Endothelial cell of umbilical vein (primary cell): Measurements from ENCODE around the gene IQCN.

Source experiments
- POLR2A ChIP-seq: IDR thresholded peaks from 2 replicates; pipeline ENCODE4 v1.6.1; 2012; ENCODE audit warnings: low read depth, mild to moderate bottlenecking, control low read depth, low read length
- TF ChIP-seq, protein P1 (sequence below), 2 donors: IDR thresholded peaks; 1 replicate in 1 of 2; 2 replicates in 1 of 2; pipeline ENCODE4 v1.5.1; 2011; ENCODE audit warnings: low read length in 2 of 2, mild to moderate bottlenecking in 2 of 2, moderate library complexity in 2 of 2, control low read depth in 1 of 2, inconsistent platforms in 1 of 2, low read depth in 1 of 2; ENCODE audit not compliant: insufficient read depth in 1 of 2; ENCODE audit errors: extremely low read depth in 1 of 2
- TF ChIP-seq, protein P2 (sequence below): IDR thresholded peaks from 2 replicates; pipeline ENCODE4 v1.6.1; 2011; ENCODE audit not compliant: insufficient read depth, insufficient read length

DNA sequence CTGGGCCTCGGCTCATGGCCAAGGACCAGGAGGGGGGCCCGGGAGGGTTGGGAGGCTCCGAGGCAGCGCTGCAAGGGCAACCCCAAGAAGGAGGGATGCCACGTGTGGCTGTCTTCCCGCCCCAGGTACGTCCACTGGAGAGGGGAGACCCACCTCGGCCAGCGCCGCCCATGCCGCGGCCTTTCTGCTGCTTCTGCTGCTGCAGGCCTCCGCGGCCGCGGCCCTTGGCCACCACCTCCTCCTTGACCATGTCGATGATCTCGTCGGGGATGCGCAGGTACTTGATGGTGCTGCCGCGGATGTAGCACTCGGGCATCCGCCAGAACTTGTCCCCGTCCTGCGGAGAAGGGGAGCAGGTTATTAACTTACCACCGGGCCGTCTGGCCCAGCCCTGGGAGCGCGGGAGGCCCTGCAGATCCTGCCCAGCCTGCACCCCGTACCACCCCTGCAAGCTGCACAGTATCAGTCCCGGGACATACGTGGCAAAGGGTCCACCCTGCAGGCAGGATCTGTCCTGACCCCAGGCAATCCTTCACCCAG lies 35.3 kb upstream of the IQCN start:
- no peak for TF ChIP-seq POLR2A
- TF ChIP-seq, protein P1, sequence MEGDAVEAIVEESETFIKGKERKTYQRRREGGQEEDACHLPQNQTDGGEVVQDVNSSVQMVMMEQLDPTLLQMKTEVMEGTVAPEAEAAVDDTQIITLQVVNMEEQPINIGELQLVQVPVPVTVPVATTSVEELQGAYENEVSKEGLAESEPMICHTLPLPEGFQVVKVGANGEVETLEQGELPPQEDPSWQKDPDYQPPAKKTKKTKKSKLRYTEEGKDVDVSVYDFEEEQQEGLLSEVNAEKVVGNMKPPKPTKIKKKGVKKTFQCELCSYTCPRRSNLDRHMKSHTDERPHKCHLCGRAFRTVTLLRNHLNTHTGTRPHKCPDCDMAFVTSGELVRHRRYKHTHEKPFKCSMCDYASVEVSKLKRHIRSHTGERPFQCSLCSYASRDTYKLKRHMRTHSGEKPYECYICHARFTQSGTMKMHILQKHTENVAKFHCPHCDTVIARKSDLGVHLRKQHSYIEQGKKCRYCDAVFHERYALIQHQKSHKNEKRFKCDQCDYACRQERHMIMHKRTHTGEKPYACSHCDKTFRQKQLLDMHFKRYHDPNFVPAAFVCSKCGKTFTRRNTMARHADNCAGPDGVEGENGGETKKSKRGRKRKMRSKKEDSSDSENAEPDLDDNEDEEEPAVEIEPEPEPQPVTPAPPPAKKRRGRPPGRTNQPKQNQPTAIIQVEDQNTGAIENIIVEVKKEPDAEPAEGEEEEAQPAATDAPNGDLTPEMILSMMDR (IDR thresholded peaks at IDR 0.05; ENCODE audit: extremely low read depth in 1 of 2, insufficient read depth in 1 of 2, low read depth in 1 of 2, low read length in 2 of 2) = no peak
- TF ChIP-seq, protein P2, sequence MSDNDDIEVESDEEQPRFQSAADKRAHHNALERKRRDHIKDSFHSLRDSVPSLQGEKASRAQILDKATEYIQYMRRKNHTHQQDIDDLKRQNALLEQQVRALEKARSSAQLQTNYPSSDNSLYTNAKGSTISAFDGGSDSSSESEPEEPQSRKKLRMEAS = no peak
